ENCODE measurements around the gene ZNF608. TPM values are rescaled to one million over a fixed set of nuclear protein-coding genes. Genes with fewer than 3 reads are reported as not detected.
A peak's percentile ranks its signal among the peaks of the same experiment; 100 is the strongest.

Gene ZNF608
- total RNA-seq, 1 donor from 2014 or later: 20.6 TPM

- Histone ChIP-seq H3K4me3 (no peak overlapping the region), H3K27me3 (no peaks in the 10 kb centered on the region), H3K9me3 (no peaks in the 10 kb centered on the region), H3K27ac (no peak overlapping the region), H3K4me1 (no peaks in the 10 kb centered on the region), H3K36me3 (no peaks in the 10 kb centered on the region)
- intact Hi-C loops (cut with DNase I): no loop called here
- DNase-seq (ENCODE audit: extremely low spot score in 2 of 2): no peak
- TF ChIP-seq POLR2AphosphoS5 (IDR thresholded peaks at IDR 0.05; ENCODE audit: insufficient read depth in 1 of 2, low read depth in 1 of 2): no peak
- no peak for TF ChIP-seq CTCF (IDR thresholded peaks at IDR 0.05)
- no peak for TF ChIP-seq POLR2A (IDR thresholded peaks at IDR 0.05)
Observed at GRCh38 chr5:124789104-124789605, 42.7 kb upstream of the ZNF608 start.

- DNase-seq (ENCODE audit: extremely low spot score in 2 of 2): no peak
- Histone ChIP-seq H3K9me3 (no peaks in the 10 kb centered on the region), H3K27ac (no peak overlapping the region), H3K27me3 (no peaks in the 10 kb centered on the region), H3K36me3 (no peaks in the 10 kb centered on the region), H3K4me1 (no peaks in the 10 kb centered on the region), H3K4me3 (no peak overlapping the region)
- intact Hi-C loops (cut with DNase I): no loop called here
- TF ChIP-seq POLR2A (IDR thresholded peaks at IDR 0.05): no peak
- peak in 1 of 2 donors; percentile 9 for TF ChIP-seq POLR2AphosphoS5 (IDR thresholded peaks at IDR 0.05; ENCODE audit: insufficient read depth in 1 of 2, low read depth in 1 of 2)
Observed at GRCh38 chr5:124783794-124784193, 37.4 kb upstream of the ZNF608 start.

- Histone ChIP-seq H3K27ac (no peak overlapping the region), H3K36me3 (no peaks in the 10 kb centered on the region), H3K4me1 (no peaks in the 10 kb centered on the region), H3K27me3 (no peaks in the 10 kb centered on the region), H3K4me3 (no peak overlapping the region), H3K9me3 (no peaks in the 10 kb centered on the region)
- no peak for DNase-seq (ENCODE audit: extremely low spot score in 2 of 2)
- no peak for TF ChIP-seq POLR2A (IDR thresholded peaks at IDR 0.05)
- TF ChIP-seq POLR2AphosphoS5 (IDR thresholded peaks at IDR 0.05; ENCODE audit: insufficient read depth in 1 of 2, low read depth in 1 of 2): no peak
- TF ChIP-seq CTCF (IDR thresholded peaks at IDR 0.05): no peak
- intact Hi-C loops (cut with DNase I): no loop called here
Observed at GRCh38 chr5:124783285-124783684, 36.8 kb upstream of the ZNF608 start.

- H3K4me3 ChIP-seq: no peak overlapping the region
- no peaks in the 10 kb centered on the region for H3K27me3 ChIP-seq
- no peaks in the 10 kb centered on the region for H3K36me3 ChIP-seq
- no peak overlapping the region for H3K27ac ChIP-seq
- intact Hi-C loops (cut with DNase I): no loop called here
- H3K9me3 ChIP-seq: no peaks in the 10 kb centered on the region
- TF ChIP-seq POLR2AphosphoS5 (IDR thresholded peaks at IDR 0.05; ENCODE audit: insufficient read depth in 1 of 2, low read depth in 1 of 2) (no peak), POLR2A (IDR thresholded peaks at IDR 0.05) (no peak), CTCF (IDR thresholded peaks at IDR 0.05) (no peak)
- H3K4me1 ChIP-seq: no peaks in the 10 kb centered on the region
- no peak for DNase-seq (ENCODE audit: extremely low spot score in 2 of 2)
Observed at GRCh38 chr5:124782262-124782661, 35.8 kb upstream of the ZNF608 start.

- H3K36me3 ChIP-seq: no peaks in the 10 kb centered on the region
- no peaks in the 10 kb centered on the region for H3K4me1 ChIP-seq
- no peaks in the 10 kb centered on the region for H3K27me3 ChIP-seq
- no peaks in the 10 kb centered on the region for H3K9me3 ChIP-seq
- no peak overlapping the region for H3K27ac ChIP-seq
- intact Hi-C loops (cut with DNase I): no loop called here
- no peak for DNase-seq (ENCODE audit: extremely low spot score in 2 of 2)
- H3K4me3 ChIP-seq: no peak overlapping the region
- TF ChIP-seq POLR2A (IDR thresholded peaks at IDR 0.05): no peak
- no peak for TF ChIP-seq POLR2AphosphoS5 (IDR thresholded peaks at IDR 0.05; ENCODE audit: insufficient read depth in 1 of 2, low read depth in 1 of 2)
- TF ChIP-seq CTCF (IDR thresholded peaks at IDR 0.05): no peak
Observed at GRCh38 chr5:124780011-124780410, 33.6 kb upstream of the ZNF608 start.
